NCI-H2107 (cell line): ENCODE results near the gene ATP6V0D1.

Source experiments
- DNase-seq: peaks from one replicate; lab custom pipeline; 2025; lab: John Stamatoyannopoulos, UW

Gene ATP6V0D1

DNA sequence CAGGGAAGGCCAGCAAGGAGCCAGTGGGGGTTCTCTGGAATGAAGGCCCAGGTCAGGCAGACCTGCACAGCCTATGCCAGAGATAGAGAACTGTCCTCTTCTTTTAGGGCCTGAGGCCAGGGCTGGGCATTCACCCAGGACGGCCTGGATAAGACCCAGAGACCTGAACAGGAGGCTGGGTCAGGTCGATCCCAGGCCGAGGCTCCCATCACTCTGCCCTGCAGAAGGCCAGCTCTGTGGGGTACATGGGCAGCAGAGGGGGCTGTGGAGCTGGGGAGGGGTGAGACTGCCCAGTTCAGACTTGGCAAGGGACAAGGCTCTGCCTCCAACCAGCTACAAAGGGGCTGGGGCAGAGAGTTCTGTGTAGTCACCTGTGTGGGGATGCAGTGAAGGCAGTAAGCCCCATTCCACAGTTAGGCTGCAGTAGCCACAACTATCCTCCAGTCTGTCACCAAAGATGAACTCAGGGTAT lies 35.5 kb downstream of the ATP6V0D1 start:
- DNase-seq = no peak

GRCh38 chr16:67445126-67445426 lies 35.9 kb downstream of the ATP6V0D1 start:
- no peak for DNase-seq

DNA sequence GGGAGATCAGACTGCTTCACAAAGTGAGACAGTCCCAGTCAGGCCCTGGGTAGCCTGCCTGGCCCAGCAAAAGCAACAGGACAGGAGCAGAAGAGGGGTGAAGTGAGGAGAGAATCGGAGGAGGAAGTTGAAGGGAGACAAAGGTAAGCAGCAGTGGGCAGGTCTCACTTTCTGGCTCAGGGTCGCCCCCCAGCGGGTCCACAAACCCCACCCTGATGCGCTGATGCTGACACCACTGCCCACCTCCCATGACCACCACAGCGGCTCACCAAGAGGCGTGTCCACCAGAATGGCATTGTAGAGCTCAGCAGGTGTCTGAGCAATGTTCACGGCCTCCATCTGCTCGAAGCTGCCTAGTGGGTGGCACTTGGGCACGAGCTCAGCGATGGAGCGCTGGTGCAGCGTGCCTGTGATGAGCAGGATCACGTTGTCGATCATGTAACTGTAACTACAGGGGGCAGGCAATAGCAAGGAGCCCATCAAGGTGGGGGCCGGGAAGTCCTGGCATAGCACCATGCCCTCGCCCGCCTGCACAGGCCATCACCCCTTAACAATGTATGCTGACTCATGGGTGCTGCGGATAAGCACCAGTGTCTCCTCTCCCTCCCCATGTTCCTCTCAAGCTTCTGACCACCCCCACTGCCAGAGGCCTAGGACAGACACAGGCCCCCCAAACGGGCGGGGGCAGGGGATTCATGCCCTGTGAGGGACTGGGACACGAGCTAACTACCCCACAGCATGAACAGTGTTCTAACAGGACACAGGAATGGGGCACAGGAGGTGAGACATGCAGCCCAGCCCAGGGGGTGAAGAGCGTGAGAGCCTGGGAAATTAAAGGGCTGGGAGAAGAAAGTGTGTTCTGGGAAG lies 36.5 kb downstream of the ATP6V0D1 start:
- DNase-seq = no peak

DNA sequence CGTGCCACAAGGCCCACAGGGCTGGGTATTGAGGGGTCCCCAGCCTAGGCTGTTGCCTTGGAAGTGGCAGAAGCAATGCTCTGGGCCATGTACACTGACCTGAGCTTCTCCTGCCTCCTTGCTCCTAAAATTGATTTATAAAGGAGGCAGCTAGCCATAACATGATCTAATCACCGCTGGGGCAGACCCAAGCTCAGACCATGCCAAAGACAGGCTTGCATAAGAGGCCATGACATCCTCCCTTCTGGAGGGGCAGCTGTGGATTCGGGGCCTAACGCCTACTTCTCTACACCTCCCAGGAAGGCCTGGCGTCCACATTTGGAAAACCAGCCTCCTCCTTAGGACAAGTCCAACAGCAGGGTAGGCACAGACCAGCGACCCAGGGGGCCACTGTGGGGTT lies 37.7 kb downstream of the ATP6V0D1 start:
- DNase-seq = no peak

GRCh38 chr16:67442581-67443255 lies 38.2 kb downstream of the ATP6V0D1 start:
- DNase-seq = no peak

GRCh38 chr16:67441907-67442306 lies 39.0 kb downstream of the ATP6V0D1 start:
- no peak for DNase-seq

GRCh38 chr16:67441271-67441753 lies 39.6 kb downstream of the ATP6V0D1 start:
- peak; percentile 86 for DNase-seq

- DNase-seq = no peak
These were observed 42.0 kb downstream of the ATP6V0D1 start for GRCh38 chr16:67438824-67439393.

- no peak for DNase-seq
These were observed 42.7 kb downstream of the ATP6V0D1 start for GRCh38 chr16:67438098-67438791.

- DNase-seq = no peak
These were observed 43.4 kb downstream of the ATP6V0D1 start for GRCh38 chr16:67437513-67437912.

DNA sequence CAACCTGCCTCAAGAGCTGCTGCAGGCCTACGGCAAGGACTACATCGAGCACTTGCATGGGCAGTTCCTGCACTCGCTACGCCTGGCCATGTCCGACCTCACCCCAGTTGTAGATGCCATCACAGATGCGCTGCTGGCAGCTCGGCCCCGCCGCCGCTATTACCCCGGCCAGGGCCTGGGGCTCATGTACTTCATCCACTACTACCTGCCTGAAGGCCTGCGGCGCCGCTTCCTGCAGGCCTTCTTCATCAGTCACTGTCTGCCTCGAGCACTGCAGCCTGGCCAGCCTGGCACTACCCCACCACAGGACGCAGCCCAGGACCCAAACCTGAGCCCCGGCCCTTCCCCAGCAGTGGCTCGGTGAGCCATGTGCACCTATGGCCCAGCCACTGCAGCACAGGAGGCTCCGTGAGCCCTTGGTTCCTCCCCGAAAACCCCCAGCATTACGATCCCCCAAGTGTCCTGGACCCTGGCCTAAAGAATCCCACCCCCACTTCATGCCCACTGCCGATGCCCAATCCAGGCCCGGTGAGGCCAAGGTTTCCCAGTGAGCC lies 44.2 kb downstream of the ATP6V0D1 start:
- DNase-seq = no peak

GRCh38 chr16:67435758-67436164 lies 45.2 kb downstream of the ATP6V0D1 start:
- DNase-seq = no peak

DNA sequence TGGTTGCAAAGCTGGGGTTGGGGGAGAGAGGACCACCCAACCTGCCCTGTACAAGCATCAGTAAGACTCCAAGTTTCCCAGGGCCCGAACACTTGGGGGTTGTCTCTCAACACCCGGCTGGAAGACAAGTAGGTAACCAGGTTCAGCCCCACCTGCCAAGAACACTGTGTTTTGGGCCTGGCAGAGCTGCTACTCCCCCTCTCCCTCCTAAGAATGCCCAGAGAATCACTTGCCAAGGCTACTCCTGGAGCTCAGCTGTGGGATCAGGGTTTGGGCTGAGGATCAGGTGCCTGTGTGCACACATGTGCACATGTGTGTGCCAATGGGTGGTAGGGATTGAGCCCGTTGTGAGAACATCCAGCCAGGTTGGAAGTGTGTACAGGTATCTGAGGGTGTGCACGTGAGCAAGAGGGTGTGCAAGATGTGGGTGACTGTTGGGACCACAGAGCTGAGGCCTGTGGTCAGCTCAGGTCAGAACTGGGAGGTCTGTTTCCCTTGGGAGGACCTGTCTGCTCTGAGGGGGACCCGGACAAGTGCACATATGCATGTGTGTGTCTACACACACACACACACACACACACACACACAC lies 47.7 kb downstream of the ATP6V0D1 start:
- DNase-seq = no peak

DNA sequence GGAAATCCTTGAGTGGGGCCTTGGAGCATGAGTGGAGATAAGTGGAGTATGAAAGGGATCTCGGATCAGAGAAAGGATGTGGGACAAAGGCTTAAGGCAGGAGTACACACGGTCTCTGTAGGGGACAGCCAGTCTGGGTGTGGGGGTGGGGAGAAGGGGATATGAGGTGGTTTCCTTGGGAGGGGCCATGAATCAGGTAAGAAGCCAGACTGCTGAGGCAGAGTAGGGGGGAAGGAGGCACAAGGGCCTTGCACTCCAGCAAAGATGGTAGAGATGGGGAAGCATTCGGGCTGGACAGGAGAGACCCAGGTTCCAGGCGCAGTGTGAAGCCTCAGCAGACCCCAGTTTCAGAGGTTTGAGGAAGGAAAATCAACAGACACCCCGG lies 48.5 kb downstream of the ATP6V0D1 start:
- DNase-seq = no peak

DNA sequence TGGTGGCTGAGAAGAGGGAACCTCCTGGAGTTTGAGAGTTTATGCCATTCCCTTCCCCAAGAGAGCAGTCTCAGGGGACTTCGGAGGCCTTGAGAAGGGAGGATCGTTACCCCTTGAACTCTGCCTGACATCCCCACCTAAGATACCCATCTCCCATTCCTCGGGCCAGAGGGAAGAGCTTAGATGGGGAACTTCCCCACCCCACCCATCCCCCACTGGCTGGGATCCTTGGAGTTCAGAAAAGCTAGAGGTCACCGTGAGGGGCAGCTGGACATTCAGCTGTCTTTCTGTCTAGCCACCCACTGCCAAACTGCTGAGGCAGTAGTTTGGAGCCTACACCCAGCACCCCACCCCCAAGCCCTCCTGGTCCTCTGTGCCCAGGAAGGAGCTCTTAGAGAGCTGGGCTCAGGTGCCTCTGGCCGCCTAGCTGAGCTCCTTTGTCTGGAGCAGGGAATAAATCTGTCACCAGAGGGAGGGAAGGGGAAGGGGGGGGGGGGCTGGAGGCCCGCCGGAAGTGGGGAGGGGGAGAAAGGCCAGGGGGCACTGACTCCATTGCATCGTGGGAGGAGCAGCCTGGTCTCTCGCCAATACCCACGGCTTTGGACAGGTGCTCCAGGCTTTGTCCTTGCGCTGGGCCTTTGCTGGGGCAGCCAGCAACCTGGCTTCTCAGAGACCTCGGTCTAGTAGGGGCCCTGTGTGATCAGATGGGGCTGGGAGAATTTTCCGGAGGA lies 49.0 kb downstream of the ATP6V0D1 start:
- DNase-seq = no peak

GRCh38 chr16:67430977-67431774 lies 49.8 kb downstream of the ATP6V0D1 start, which contains the start of gene HSD11B2:
HSD11B2 (plus strand) TSS chr16:67431121; CDS start chr16:67431249, 128 bp downstream.
- no peak for DNase-seq

DNA sequence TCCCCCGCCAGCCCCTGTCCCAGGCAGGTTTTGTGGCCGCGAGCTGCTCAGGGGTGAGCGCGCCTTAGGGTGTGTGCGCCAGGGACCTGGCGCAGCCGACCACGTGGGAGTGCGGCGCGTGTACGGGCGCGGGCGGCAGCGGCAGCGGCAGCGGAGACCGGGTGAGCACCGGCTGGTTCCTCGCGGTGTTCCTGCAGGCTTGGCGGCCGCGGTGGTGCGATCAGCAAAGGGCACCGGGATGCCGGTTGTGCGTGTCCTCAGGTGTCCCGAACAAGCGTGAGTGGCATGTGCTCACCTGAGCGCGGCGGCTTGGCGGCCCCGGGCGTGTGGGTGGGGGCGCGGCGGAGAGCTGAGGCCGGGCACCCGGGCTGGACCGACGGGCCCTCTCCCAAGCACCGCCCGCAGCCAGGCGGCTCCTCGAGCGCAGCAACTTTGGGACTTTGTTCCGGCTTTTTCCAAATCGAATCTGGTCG lies 50.4 kb downstream of the ATP6V0D1 start:
- no peak for DNase-seq

DNA sequence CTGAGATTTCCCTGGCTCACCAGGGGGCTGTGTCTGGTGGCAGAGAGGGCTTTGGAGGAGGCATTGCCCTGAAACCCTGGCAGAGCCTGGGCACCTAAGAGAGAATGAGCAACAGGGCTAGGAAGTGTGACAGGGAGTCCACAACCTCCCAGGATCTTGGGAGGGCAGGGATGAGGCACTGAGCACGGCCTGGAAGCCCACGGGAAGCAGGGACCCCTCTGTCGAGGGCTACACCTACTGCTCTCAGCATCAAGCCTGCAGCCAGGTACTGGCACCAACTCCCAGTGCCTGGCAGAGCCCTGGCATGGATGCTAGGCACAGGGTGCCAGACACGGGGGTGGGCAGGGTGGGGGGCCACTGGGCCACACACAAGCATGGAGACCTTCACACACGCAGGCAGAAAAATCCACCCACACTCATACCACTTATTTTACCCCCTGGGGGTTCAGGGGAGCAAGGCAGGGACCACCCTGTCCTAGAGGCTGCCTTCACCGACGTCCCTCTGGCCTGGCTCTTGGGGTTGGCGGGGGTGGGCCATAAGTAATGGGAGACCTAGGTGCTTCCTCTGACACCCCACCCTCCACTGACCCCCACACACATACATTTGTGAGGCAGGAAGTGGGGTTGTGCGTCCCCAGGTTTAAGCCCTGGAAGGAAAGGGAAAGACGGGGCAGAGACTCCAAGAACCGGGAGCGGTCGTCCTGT lies 51.0 kb downstream of the ATP6V0D1 start:
- DNase-seq = no peak
